Activated naive CD4-positive, alpha-beta T cell (primary cell): Measurements from ENCODE around the gene SLC38A3.

Experiments
- DNase-seq, 4 experiments: peaks; one replicate each; lab custom pipeline; 2025; lab: John Stamatoyannopoulos, UW

The SLC38A3 gene

DNA sequence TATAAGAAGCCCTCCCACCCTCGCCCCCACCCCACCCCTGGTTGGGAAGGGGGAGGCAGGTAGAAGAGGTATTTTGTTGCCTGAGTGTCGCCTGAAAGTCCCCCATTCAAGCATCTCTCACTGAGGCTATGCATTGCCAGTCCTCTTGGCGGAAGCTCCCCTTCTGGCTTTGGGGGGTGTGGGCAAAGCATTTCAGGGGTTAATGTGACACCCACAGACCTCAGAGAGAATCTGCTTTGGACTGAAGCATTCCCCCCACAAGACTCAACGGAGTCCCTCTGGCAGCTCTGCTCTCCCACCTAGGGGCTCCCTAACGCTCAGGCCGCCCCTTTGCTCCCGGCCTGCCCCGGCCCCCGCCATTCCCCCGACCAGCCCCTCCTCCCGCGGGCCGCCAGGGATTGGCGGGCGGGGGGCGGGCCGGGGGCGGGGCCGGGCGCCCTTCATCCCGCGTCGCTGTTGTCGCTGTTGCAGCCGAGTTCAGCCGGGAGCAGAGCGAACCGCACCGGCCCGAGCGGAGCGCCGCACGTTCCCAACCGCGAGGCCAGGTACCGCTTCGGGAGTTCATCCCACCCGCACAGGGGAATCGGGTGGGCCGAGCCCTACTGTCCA, at the start of gene SLC38A3:
Gene SLC38A3 (plus strand): TSS at position 468 of the 609 bp plus-strand sequence. CDS start 8,929 bp downstream, outside the sequence.
- peak in 1 of 4 experiments; percentile 8 for DNase-seq

DNA sequence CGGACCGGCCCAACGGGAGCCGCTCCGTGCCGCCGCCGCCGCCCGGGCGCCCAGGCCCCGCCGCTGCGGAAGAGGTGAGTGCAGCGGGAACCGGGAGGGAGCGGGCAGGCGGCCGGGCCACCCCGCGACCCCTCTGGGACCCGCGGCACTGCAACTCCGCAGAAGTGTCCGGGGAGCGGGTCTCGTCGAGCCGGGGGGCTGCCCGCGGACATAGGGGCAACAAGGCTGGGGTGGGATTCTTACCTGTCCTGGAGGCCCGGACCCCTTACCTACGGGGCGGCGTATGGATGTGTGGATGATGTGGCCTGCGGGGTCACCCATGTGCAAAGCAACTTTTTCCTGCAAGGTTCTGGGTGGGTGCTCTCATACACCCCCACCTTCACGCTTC, 49.6 kb upstream of the SLC38A3 start:
- no peak for DNase-seq

DNA sequence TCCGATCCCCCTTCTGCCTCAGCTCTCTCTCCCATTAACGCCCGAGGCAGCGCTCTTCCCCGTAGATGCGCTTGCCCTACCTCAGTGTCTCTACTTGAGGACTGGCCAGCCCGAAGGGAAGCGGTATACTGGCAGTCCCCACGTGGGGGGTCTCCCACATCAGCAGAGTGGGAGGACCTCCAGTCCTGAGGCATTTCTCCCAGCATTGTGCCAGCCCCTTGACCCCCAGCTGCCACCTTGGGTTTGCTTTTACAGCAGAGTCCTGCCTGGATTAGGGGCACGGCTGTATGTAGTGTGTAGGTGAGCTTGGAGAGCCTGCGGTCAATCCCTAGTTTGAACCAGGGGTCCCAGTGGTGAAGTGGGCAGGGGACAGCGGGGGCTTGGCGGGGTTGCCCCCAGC, 49.2 kb upstream of the SLC38A3 start:
- DNase-seq: no peak

DNA sequence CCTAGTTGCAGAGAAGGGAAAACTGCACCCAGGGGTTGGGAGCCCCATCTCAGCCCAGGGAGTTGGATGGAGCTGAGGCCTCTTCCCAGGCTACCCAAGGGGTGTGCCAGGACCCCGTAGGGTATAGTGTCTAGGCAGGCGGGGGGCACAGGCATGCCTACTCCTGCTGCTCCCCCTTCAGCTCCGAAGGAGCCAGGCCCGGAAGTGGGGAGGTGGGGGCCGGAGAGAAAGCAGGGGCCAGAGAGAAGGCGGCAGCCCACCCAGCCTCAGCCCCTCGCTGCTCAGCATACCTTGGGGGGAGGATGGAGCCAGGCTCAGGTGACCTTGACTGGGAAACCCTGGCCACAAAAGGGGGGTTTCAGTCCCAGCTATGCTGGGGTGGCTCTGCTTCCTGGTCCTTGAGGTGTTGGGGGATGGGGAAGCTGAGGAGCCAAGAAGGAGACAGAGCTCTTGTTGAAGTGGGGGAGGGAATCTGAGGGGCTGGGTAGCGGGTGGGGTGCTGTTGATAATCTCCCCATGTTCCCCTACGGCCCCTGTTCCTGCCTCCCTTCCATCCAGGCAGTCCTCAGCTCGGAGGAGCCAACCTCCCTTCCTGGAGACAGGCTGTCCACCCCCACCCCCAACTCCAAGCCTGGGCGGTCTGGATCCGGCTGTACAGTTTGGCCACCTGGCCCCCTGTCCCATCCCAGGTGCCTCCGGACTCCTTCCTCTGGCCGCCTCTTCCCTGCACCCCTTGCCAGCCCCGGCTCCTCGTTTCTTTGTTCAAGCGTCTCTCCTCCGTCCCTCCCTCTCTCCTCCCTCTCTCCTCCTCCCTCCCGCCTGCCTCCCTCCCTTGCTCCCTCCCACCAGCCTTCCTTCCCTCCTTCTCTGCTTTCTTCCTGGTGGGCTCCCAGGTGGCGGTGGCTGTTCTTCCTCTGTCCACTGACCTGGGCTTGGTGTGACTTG, 48.2 kb upstream of the SLC38A3 start:
- no peak for DNase-seq

DNA sequence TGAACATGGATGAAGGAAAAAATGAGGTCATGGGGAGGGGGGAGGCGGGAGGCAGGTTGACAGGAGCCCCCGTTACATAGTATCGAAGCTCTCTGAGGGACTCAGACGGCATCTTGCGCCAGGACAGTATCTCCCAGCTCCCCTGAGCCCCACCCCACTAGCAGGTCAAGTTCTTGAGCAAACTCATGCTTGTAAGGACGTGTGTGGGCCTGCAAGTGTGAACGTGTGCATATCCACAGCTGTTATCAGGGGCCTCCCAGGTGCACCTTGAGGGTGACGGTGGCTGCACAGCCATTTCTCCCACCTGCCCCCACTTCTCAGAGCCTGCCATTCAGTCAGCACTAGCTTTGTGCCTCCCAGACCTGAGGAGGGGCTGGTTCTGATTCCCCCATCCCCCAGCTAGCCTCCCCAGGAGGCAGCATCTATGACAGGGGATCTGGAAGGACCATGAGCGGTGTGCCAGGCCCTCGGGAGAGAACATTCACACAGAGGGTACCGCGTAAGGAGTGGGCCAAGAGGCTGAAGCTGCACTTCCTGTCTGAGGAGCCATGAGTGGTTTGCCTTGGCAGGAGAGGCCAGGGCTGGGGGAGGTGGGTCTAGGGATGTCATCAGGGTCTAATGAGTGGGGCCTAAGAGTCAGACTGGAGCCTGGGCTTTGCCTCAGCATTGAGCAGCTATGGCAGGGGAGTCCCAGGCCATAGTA, 47.1 kb upstream of the SLC38A3 start:
- DNase-seq: no peak

DNA sequence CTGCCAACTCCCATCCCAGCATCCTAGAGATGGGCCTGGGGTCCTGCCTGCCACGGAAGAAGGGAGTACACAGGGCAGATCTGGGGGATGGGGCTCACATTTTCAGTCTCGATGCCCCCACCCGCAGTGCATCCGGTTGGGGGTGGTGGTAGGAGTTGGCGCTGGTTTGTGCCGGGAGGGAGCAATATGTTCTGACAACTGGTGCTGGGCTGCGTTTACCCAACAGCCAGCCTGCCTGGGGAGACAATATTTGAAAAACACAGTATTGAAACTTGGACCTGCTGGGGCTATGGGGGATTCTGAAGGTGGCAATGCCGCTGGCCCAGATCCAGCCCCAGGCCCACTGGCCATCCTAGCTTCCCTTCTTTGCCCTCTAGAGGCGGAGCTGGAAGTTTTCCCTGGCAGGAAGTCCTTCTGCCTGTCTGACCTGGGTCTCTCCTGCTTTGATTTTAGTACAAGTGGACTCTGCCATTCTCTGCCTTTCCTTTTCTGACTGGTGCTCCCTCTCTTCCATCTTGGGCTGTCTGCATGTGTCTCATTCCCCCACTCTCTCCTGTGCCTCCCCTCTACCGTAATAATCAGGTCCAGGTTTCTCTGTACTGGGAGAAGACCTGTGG, 46.4 kb upstream of the SLC38A3 start:
- DNase-seq: no peak

DNA sequence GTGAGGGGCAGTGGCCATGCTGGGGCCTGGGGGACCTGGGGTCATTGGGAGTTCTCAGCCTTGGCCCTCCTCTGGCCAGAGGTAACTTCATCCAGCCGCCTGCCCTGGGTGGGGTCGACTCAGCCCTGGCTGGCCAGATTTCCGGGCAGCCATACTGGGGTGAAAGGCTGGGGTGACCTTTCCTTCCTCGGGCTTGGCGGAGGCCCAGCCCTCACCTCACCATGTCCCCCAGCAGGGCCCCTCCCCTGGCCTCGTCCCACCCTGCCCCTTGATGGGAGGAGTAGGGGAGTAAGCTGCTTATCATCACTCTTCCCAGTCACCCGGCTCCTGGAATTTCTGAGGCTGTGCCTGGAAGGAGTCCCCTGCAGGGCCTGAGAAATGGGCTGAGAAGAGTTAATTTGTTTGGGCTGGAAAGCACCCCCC, 44.5 kb upstream of the SLC38A3 start:
- DNase-seq: no peak

DNA sequence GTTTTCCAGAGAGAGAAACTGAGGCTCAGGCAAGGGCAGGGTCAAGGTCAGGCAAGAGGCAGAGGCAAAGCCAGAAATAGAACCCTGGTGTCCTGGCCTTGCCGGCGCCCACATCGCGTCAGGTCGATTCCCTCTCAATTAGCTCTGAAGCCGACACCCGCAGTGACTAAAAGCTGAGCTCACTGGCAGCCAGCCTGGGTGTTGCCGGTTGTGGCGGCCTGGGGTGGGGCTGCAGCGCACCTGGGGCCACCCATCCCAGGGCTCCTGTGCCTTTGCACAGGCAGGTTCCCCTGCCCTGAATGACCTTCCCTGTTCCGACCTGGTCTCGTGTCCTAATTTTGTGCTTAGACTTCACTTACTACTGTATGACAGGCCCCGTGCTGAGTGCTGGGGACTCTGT, 43.8 kb upstream of the SLC38A3 start:
- no peak for DNase-seq

DNA sequence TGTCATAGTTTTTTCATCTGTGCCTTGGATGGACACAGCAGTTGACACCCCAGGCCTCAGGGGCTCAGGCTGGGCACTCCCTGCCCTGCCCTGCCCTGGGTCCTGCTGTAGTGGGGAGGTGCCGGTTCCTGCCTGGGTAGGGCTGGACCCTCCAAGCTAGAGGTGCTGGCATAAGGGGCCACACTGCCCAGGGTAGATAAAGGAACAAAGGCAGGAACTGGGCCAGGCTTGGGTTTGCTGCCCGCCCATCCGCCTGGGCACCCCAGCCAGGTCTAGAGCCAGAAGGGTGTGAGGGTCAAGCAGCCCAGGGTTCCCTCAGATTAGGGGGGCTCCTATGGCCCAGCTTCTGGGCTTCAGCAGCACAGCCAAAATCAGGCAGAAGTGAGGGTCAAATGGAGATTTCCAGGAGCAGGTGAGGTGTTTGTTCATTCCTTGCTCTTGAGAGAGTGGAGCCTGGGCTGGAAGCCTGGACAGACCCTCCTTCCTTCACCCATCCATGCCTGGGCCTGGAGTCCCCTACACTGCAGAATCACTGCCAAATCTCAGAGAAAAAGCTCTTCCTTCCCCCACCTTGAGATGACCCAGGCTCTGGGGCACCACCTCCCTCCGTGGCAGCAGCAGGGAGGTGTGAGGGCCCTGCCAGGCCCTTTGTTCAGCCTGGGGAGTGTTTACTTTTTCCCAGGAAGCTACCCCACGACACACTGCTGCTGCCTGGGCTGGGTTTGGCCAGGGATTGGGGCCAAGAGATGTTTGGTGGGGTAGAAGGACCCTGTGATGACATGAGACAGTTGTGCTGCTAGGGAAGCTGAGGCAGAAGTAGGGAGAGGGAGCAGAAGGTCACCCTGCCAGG, 42.8 kb upstream of the SLC38A3 start:
- no peak for DNase-seq

DNA sequence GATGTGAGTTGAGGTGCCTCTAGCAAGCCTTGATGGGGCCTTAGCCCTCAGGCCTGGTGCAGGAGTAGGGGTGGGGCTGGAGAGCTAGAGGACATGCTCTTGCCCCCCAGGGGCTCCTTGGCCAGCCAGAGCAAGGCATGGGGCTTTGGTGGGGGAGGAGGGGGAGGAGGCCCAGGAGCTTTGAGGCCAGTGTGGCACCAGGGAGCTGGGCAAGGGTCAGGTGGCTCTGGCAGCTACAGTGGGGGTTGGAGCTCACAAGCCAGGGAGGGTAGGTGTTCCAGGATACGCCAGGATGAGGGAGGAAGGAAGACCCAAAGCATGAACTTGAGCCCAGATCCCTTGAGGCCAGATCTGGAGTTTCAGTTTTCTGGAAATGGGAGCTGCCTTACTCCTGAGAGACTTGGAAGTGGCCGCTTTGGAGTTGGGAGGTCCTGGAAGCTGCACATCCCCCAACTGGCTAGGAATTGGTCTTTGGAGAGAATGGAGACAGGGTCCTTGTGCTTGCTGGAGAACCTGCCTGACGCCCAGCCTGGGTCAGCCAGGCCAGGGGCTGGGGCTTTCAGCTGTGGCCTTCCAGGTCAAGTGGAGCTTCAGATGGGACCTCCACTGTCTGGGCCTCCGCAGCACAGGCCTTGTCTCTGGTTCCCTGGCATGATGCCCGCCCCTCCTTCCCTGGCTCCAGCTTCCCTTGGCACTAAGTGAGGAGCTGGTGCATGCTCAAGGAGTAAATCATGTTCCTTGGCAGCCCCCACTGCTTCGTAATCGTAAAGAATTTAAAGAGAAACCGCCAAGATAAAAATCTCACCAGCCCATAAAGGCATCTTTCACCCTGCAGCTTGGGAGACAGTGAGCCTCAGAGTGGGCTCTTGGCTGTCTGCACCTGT, 41.3 kb upstream of the SLC38A3 start:
- DNase-seq: no peak

DNA sequence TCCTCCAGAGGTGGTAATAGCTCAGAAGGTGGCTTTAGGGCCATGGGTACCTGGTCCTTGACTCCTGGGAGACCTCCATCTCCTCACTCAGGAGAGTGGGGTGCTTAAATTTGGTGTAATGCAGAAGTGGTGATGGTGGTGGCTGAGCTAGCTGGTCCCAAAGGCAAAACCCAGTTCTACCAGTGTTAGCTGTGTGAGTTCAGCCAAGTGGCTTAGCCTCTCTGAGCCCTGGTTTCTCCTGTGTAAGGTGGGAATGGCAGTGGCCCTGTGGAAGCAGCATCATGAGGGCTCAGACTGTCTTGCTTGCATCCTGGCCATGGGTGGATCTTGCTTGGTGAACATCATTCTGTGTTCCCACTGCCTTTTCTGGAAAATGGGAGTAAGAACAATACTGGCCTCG, 40.6 kb upstream of the SLC38A3 start:
- no peak for DNase-seq

DNA sequence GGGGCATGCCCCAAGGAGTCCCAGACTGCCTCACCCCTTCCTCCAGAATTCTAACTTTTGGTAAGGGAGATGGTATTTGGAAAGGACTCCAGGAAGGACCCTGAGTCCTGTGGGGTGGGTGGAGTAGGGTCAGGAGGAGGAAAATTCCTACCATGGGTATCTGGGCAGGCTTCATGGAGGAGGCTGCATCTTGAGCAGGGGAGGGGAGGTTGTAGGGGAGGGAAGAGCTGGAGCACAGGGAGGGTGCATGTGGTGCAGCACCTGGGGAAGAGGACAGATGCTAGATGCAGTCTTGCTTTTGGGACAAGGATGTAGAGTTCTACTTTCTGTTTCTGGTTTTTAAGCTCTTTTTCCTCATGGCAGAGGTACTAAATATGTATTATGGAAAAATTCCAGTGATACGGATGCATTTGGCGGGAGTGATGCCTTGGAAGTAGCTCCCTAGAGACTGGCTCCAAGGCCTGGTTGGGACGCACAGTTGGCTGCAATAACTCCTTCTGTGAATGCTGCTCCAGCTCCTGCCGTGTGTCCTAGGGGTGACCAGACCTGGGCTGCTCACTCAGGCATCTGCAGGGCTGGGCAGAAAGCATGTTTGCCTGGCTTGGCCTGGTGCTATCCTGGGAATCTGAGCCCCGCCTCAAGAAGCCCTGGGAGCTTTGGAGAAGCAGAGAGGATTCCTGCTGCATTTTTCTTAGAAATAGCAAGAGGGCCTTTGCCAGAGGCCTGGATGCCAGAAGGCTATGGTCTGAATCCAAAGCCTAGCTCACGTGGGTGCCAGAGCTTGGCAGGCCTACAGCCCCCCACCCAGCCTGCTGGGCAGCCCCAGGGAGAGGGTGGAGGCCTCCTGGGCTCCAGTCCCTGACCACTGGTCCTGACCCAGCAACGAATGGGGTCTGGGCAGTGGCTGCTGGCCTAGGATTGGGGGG, 39.8 kb upstream of the SLC38A3 start:
- DNase-seq: no peak

DNA sequence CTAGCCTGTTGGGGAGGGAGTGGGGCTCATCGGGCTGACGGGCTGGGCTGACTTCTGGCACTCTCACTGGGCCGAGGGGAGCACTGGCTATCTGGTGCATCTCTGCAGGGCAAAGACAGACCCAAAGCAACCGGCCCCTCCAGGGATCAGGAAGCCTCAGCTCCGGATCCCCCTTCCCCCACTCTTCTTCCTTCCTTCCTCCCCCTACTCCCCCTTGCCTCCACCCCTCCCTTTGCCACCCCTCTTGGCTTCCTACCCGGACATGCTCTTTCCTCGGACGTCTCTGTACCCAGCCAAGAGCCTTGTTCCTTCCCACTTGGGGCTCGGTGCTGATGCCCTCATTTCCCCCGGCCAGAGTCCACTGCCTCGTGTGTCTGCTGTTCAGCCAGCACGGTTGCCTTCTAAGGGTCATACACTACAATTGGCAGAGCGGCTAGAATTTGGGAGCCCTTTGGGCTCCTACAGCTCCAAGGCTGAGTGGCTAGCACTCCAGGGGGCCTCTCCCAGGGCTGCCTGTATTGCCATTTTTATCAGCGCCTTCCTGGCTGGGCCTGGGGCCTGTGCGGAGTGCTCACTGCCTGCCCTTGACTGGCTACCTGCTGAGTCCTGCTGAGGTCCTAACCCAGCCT, 39.0 kb upstream of the SLC38A3 start:
- no peak for DNase-seq

DNA sequence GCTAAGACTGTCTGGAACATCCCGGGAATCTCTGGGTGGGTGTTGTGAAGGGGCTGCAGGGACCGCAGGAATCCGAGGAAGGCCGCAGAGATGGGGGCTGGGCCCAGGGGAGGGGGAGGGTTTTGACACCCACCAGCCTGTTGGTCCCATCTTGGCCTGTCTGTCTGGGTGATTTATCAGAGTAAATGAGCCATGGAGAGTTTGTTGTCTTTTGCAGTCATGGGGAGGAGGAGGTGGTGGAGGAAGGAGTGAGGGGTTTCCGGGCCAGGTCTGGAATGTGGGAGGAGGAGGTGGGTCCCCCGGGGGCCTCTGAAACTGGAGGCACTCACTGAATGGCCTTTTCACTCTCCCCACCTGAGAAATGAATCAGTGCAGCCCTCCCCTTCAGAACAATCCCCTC, 38.5 kb upstream of the SLC38A3 start:
- no peak for DNase-seq

DNA sequence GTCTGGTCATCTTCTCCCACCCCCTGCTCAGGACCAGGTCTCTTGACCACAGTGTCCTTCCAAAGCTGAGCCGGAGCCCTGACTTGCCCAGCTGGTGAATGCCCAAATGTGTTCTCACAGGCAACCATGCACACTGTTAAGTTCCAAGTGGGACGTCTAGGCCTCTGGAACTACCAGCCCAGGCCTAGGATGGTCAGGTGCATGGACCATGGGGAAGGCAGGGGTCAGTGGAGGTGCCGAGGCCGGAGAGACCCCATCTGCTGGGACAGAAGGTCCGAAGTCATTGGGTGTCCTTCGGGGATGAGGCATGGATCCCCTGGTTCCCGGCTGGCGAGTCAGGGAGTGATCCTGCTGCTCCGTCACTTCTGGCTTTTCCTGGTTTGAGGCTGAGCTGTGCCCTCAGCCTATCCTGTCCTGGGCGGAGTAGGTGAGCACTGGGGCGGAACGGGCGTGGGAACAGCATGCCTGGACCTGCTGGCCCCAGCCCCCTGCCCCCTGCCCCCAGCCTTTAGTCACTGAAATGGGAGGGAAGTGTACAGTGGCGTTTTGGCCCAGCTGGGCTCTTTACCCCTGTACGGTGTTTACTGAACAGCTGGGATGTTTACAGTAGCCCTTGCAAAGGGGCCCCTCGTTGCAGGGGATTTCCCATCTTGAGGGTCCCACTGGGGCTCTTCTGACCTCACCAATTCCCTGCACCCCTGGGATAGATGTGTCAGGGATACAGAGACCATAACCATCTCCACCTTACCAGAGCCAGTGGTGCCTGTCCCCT, 37.8 kb upstream of the SLC38A3 start:
- DNase-seq: no peak

DNA sequence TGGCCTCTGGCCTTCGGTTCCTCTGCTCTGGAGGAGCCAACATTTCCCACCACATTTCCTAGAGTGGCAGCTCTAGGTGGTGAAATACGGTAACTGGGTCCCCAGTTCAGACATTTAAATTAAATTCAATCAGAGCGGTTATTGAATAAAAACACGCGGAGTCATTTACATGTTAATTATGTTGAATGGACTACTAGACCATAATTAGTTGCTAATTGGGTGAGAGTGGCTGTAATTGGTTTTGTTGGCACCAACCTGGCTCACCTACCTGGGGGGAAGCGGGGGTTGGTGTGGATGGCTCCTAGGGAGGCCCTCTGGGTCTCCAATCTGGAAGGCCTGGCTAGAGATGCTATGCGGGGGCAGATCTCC, 37.2 kb upstream of the SLC38A3 start:
- DNase-seq: no peak

DNA sequence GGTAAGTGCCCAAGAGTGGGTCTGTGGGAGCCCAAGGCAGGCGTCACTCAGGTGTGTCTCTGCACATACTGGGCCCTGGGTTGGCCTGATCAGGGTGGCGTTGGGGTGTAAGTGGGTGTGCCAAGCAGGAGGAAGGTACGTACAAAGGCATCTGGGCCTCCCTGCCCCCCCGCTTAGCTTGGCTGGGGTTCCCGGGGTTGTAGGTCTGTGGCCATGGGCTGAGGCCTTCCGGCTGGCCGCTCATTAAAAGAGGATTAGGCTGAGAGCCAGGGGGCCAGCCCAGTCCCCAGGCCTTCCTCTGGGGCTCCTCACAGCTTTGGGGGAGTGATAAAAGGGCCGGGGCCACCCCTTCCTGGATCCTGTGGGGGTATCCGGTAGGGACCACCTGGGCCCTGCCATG, 36.7 kb upstream of the SLC38A3 start:
- no peak for DNase-seq

DNA sequence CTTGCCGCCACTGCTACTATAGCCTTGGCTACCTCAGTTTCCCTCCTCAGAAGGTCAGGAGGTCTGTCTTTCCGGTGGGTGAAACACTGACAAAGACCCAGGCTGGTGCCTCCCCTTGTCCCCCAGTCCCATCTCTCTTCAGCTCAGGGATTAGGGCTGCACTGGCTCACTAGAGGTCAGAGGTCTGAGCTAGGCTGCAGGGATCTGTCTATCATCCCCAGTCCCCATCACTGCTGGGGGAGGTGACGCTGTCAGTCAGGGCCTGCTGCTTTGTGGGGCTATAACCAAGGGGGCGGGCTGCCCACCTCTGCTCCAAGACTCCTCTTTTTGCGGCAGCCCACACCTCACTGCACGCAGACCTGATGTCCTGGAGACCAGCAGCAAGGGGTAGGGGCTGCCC, 36.3 kb upstream of the SLC38A3 start:
- no peak for DNase-seq
